Measurements from ENCODE around the gene SPOCD1. TPM values are rescaled to one million over a fixed set of nuclear protein-coding genes. Genes with fewer than 3 reads are reported as not detected.
A peak's percentile ranks its signal among the peaks of the same experiment; 100 is the strongest.

Gene SPOCD1
- total and polyA plus RNA-seq, 4 donors, result under 0.01 to 0.19 (median 0.12) TPM; not detected in 1

- Histone ChIP-seq H3K4me1 (ENCODE audit: control insufficient read depth in 4 of 4, insufficient read depth in 4 of 4, low read length in 3 of 4) (no peaks in the 10 kb centered on the region), H3K27ac (ENCODE audit: low read depth in 1 of 2, low read length in 2 of 2) (no peak overlapping the region), H3K9ac (ENCODE audit: low read depth in 1 of 2, low read length in 2 of 2) (no peak overlapping the region), H3K9me3 (ENCODE audit: control insufficient read depth in 4 of 4, low read length in 3 of 4) (no peaks in the 10 kb centered on the region), H3K27me3 (ENCODE audit: control insufficient read depth in 4 of 4, insufficient read depth in 4 of 4, low read length in 3 of 4) (no peaks in the 10 kb centered on the region), H3K36me3 (ENCODE audit: control insufficient read depth in 4 of 4, insufficient read depth in 3 of 4, low read depth in 1 of 4, low read length in 3 of 4) (no peaks in the 10 kb centered on the region), H3K4me3 (ENCODE audit: low read depth in 1 of 3, low read length in 3 of 3) (no peak overlapping the region)
- TF ChIP-seq HNF4G (IDR thresholded peaks at IDR 0.05) (no peak), RXRA (IDR thresholded peaks at IDR 0.05) (peak in 1 of 2 donors; percentile 13), HNF4A (conservative IDR thresholded peaks at IDR 0.05) (peak; percentile 30 to 75)
- 71% methylated on average over 9 of the region's 9 CpGs for whole genome bisulfite sequencing
- DNase-seq (ENCODE audit: low spot score), result no peak
These were observed 15.9 kb upstream of the SPOCD1 start for GRCh38 chr1:31831397-31832378.

GRCh38 chr1:31830511-31830910 lies 14.7 kb upstream of the SPOCD1 start:
- Histone ChIP-seq H3K36me3 (ENCODE audit: control insufficient read depth in 4 of 4, insufficient read depth in 3 of 4, low read depth in 1 of 4, low read length in 3 of 4) (no peaks in the 10 kb centered on the region), H3K9ac (ENCODE audit: low read depth in 1 of 2, low read length in 2 of 2) (no peak overlapping the region), H3K27ac (ENCODE audit: low read depth in 1 of 2, low read length in 2 of 2) (no peak overlapping the region), H3K27me3 (ENCODE audit: control insufficient read depth in 4 of 4, insufficient read depth in 4 of 4, low read length in 3 of 4) (no peaks in the 10 kb centered on the region), H3K4me3 (ENCODE audit: low read depth in 1 of 3, low read length in 3 of 3) (no peak overlapping the region), H3K9me3 (ENCODE audit: control insufficient read depth in 4 of 4, low read length in 3 of 4) (no peaks in the 10 kb centered on the region), H3K4me1 (ENCODE audit: control insufficient read depth in 4 of 4, insufficient read depth in 4 of 4, low read length in 3 of 4) (no peaks in the 10 kb centered on the region)
- TF ChIP-seq NR2F2 (IDR thresholded peaks at IDR 0.05), result no peak
- no peak for TF ChIP-seq REST (IDR thresholded peaks at IDR 0.05)
- no peak for TF ChIP-seq ZBTB33 (IDR thresholded peaks at IDR 0.05)
- no peak for TF ChIP-seq JUND (IDR thresholded peaks at IDR 0.05)
- no peak for TF ChIP-seq RXRA (IDR thresholded peaks at IDR 0.05)
- TF ChIP-seq RAD21 (IDR thresholded peaks at IDR 0.05), result no peak
- TF ChIP-seq EGR1 (IDR thresholded peaks at IDR 0.05; ENCODE audit: low read depth in 2 of 2), result no peak
- TF ChIP-seq ATF3 (IDR thresholded peaks at IDR 0.05), result no peak
- TF ChIP-seq HNF4G (IDR thresholded peaks at IDR 0.05), result no peak
- no peak for TF ChIP-seq FOXA2 (IDR thresholded peaks at IDR 0.05)
- TF ChIP-seq TAF1 (conservative IDR thresholded peaks at IDR 0.05), result no peak
- no peak for TF ChIP-seq SP1 (IDR thresholded peaks at IDR 0.05)
- no peak for TF ChIP-seq MAX (IDR thresholded peaks at IDR 0.05)
- no peak for TF ChIP-seq CTCF (IDR thresholded peaks at IDR 0.05; ENCODE audit: low read depth, low read length, missing input control)
- TF ChIP-seq HNF4A (conservative IDR thresholded peaks at IDR 0.05), result no peak
- no peak for TF ChIP-seq FOXA1 (IDR thresholded peaks at IDR 0.05)
- TF ChIP-seq GABPA (IDR thresholded peaks at IDR 0.05 in 1 of 2, conservative IDR thresholded peaks at IDR 0.05 in 1 of 2), result no peak
- no peak for TF ChIP-seq YY1 (IDR thresholded peaks at IDR 0.05)
- no peak for DNase-seq (ENCODE audit: low spot score)
- WGBS, result 91% methylated on average over 8 of the region's 8 CpGs

Data from liver (tissue), 9 donors.